NOMO-1 treated with dmso at 0.1 percent for 144 hours (cell line): ENCODE measurements around the gene F13A1.

Source experiments
- DNase-seq: peaks from one replicate; lab custom pipeline; 2025; ENCODE audit not compliant: unreplicated experiment; lab: John Stamatoyannopoulos, UW

The F13A1 gene

GRCh38 chr6:6246544-6246943 is 73.9 kb downstream of the F13A1 start:
- no peak for DNase-seq

GRCh38 chr6:6244624-6245023 is 75.8 kb downstream of the F13A1 start:
- DNase-seq, result no peak

- DNase-seq, result no peak
These were observed 76.6 kb downstream of the F13A1 start for GRCh38 chr6:6243846-6244245.

- no peak for DNase-seq
These were observed 80.6 kb downstream of the F13A1 start for GRCh38 chr6:6239598-6240581.

- no peak for DNase-seq
These were observed 83.6 kb downstream of the F13A1 start for GRCh38 chr6:6236730-6237469.

GRCh38 chr6:6235786-6236185 is 84.7 kb downstream of the F13A1 start:
- DNase-seq, result no peak

GRCh38 chr6:6234963-6235362 is 85.5 kb downstream of the F13A1 start:
- no peak for DNase-seq

- DNase-seq, result no peak
These were observed 90.2 kb downstream of the F13A1 start for GRCh38 chr6:6230286-6230685.

GRCh38 chr6:6227896-6228295 is 92.6 kb downstream of the F13A1 start:
- no peak for DNase-seq

- no peak for DNase-seq
These were observed 94.5 kb downstream of the F13A1 start for GRCh38 chr6:6225885-6226529.

- no peak for DNase-seq
These were observed 95.5 kb downstream of the F13A1 start for GRCh38 chr6:6224933-6225486.

- DNase-seq, result no peak
These were observed 98.5 kb downstream of the F13A1 start for GRCh38 chr6:6221787-6222535.

GRCh38 chr6:6220718-6221117 is 99.7 kb downstream of the F13A1 start:
- no peak for DNase-seq

GRCh38 chr6:6219716-6220115 is 100.7 kb downstream of the F13A1 start:
- no peak for DNase-seq

GRCh38 chr6:6218759-6219085 is 101.7 kb downstream of the F13A1 start:
- DNase-seq, result no peak

- DNase-seq, result no peak
These were observed 102.4 kb downstream of the F13A1 start for GRCh38 chr6:6217855-6218758.

- DNase-seq, result no peak
These were observed 109.5 kb downstream of the F13A1 start for GRCh38 chr6:6210994-6211393.

GRCh38 chr6:6202886-6203285 is 117.6 kb downstream of the F13A1 start:
- no peak for DNase-seq

GRCh38 chr6:6201200-6201599 is 119.3 kb downstream of the F13A1 start:
- DNase-seq, result no peak

GRCh38 chr6:6199678-6200077 is 120.8 kb downstream of the F13A1 start:
- no peak for DNase-seq
